ENCODE data around the gene AHSP. TPM values are rescaled to one million over a fixed set of nuclear protein-coding genes. Genes with fewer than 3 reads are reported as not detected.
"Not testable (repeated sequence)": the region's sequence is repeated elsewhere in the genome, so short reads cannot be mapped to it uniquely, and the experiment has no call there.

The AHSP gene
- polyA plus RNA-seq, 1 donor, result 11.8 TPM

DNA sequence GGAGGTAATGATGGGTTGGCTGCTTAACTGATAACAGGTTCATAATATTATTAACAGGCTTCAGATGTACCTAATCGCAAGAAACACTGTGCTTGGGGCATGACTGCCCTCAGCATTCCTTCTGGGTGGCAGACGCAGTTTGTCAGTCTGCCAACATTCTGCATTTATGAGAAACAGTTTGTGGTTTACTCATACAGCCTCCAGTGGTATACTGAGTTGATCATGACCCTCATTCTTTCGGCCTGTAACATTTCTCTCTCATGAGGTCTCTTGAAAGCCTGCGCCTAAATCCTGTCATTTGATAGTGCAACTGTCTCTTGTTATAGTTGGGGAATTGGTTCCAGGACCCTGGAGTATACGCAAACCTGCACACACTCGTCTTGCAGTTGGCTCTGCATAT is 14.6 kb upstream of the AHSP start:
- Histone ChIP-seq H3K4me3 (ENCODE audit: low read length) (no peak overlapping the region), H3K9me3 (ENCODE audit: control insufficient read depth, low read depth, low read length) (no peaks in the 10 kb centered on the region), H3K27me3 (ENCODE audit: control insufficient read depth, insufficient read depth, low read length) (no peaks in the 10 kb centered on the region), H3K36me3 (ENCODE audit: control insufficient read depth, insufficient read depth, low read length) (no peaks in the 10 kb centered on the region), H3K4me1 (ENCODE audit: control insufficient read depth, insufficient read depth, low read length) (peaks cover 9% of the 10 kb centered on the region), H3K27ac (ENCODE audit: low read length) (no peak overlapping the region)
- WGBS (ENCODE audit: insufficient coverage, low lambda C conversion rate), result no CpG with 5 or more reads among the region's 6 CpGs
- DNase-seq, result no peak

- Histone ChIP-seq H3K4me1 (ENCODE audit: control insufficient read depth, insufficient read depth, low read length) (peaks cover 9% of the 10 kb centered on the region), H3K36me3 (ENCODE audit: control insufficient read depth, insufficient read depth, low read length) (no peaks in the 10 kb centered on the region)
- no peak for DNase-seq
These were observed 13.8 kb upstream of the AHSP start for GRCh38 chr16:31513884-31514283.

DNA sequence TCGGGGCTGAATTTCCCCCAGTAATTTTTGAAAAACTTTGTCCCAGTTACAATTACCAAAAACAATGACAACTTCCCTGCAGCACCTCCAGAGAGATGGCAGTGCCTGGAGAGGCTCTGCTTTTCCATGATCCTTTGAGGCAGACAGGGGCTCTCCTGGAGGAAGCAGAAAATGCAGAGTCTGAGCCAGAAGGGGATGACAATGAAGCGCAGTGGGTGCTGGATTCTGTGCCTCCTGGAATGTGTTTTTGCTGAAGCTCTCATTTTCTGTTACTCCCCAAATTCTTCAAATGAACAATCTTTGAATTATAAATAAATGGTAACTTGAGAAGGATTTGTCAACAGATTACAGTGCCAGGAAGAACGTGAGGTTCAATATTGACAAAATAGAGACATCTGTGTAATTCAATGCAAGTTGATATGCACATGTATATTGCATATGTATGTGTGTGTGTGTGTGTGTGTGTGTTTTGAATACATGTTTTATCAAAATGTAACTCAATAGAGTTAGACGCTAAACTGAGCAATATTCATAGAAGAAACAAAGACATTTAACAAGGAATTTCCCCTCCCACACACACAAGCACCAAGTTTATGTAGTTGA is 9.8 kb upstream of the AHSP start:
- no peaks in the 10 kb centered on the region for H3K9me3 ChIP-seq (ENCODE audit: control insufficient read depth, low read depth, low read length)
- no peaks in the 10 kb centered on the region for H3K4me1 ChIP-seq (ENCODE audit: control insufficient read depth, insufficient read depth, low read length)
- no peak overlapping the region for H3K4me3 ChIP-seq (ENCODE audit: low read length)
- DNase-seq, result no peak
- no peaks in the 10 kb centered on the region for H3K27me3 ChIP-seq (ENCODE audit: control insufficient read depth, insufficient read depth, low read length)
- H3K36me3 ChIP-seq (ENCODE audit: control insufficient read depth, insufficient read depth, low read length), result no peaks in the 10 kb centered on the region
- no peak overlapping the region for H3K27ac ChIP-seq (ENCODE audit: low read length)
- no CpG with 5 or more reads among the region's 4 CpGs for WGBS (ENCODE audit: insufficient coverage, low lambda C conversion rate)

More at GRCh38 chr16:31513884-31514283, 13.8 kb upstream of the AHSP start:
- H3K27me3 ChIP-seq (ENCODE audit: control insufficient read depth, insufficient read depth, low read length), result no peaks in the 10 kb centered on the region
- H3K27ac ChIP-seq (ENCODE audit: low read length), result no peak overlapping the region
- no peak overlapping the region for H3K4me3 ChIP-seq (ENCODE audit: low read length)
- no peaks in the 10 kb centered on the region for H3K9me3 ChIP-seq (ENCODE audit: control insufficient read depth, low read depth, low read length)

DNA sequence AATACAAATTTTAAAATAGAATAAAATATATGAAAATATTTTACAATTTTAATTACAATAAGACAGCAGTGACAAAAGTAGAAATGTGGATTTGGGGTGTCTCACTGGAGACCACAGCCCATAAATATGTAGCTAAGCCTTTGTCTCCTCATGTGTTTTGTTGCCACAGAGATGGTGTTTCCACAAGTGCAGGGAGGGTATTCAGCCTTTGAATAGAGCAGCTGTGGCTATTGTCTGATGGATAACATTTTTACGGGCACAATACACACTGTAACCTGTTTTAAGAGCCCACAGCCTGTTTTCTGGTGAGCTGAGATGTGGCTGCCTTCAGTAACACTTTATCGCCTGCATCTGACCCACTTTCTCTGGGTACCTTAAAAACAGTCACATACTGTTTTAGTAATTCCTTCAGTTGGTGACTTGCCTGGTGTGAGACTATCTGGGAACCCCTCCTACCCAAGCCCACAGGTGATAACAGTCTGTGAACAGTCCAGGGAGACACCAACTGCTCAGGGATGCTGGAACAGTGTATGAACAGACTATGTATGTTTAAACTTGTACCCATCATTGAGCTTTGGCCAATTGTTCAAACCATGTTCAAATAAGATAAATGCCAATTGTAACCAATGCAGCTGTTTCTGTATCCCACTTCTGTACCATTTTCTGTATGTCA is 7.8 kb upstream of the AHSP start:
- Histone ChIP-seq H3K4me1 (ENCODE audit: control insufficient read depth, insufficient read depth, low read length) (no peaks in the 10 kb centered on the region), H3K36me3 (ENCODE audit: control insufficient read depth, insufficient read depth, low read length) (no peaks in the 10 kb centered on the region), H3K27ac (ENCODE audit: low read length) (no peak overlapping the region), H3K27me3 (ENCODE audit: control insufficient read depth, insufficient read depth, low read length) (no peaks in the 10 kb centered on the region), H3K4me3 (ENCODE audit: low read length) (no peak overlapping the region), H3K9me3 (ENCODE audit: control insufficient read depth, low read depth, low read length) (no peaks in the 10 kb centered on the region)
- WGBS (ENCODE audit: insufficient coverage, low lambda C conversion rate), result 100% methylated on average over 1 of the region's 2 CpGs
- no peak for DNase-seq

DNA sequence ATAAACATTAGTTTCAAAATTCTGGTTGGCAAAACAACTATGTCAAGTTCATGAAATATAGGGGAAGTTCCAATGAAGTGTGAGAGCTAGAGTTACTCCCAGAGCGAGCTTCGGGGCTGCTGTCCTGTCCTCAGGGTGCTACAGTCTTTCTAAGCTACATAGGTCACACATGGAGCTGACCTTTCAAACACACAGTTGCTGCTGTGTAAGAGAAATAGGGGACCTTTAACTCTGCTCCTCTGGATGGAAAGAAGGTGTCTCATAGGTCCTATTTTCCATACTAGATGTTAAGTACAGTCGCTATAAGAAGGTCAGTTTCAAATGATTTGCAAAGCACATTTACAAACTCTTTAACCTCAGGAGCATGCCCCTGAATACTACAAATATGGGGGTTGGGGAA is 6.3 kb upstream of the AHSP start:
- Histone ChIP-seq H3K36me3 (ENCODE audit: control insufficient read depth, insufficient read depth, low read length) (no peaks in the 10 kb centered on the region), H3K27me3 (ENCODE audit: control insufficient read depth, insufficient read depth, low read length) (no peaks in the 10 kb centered on the region), H3K27ac (ENCODE audit: low read length) (no peak overlapping the region), H3K4me1 (ENCODE audit: control insufficient read depth, insufficient read depth, low read length) (no peaks in the 10 kb centered on the region), H3K4me3 (ENCODE audit: low read length) (no peak overlapping the region), H3K9me3 (ENCODE audit: control insufficient read depth, low read depth, low read length) (no peaks in the 10 kb centered on the region)
- DNase-seq, result no peak
- no CpG with 5 or more reads among the region's 3 CpGs for WGBS (ENCODE audit: insufficient coverage, low lambda C conversion rate)

- no peaks in the 10 kb centered on the region for H3K27me3 ChIP-seq (ENCODE audit: control insufficient read depth, insufficient read depth, low read length)
- DNase-seq, result no peak
- WGBS (ENCODE audit: insufficient coverage, low lambda C conversion rate), result no CpG with 5 or more reads among the region's 6 CpGs
These were observed 5.6 kb upstream of the AHSP start for GRCh38 chr16:31522071-31522470.

GRCh38 chr16:31523768-31524167 is 3.9 kb upstream of the AHSP start:
- no CpG with 5 or more reads among the region's 6 CpGs for WGBS (ENCODE audit: insufficient coverage, low lambda C conversion rate)
- peaks cover 16% of the 10 kb centered on the region for H3K27me3 ChIP-seq (ENCODE audit: control insufficient read depth, insufficient read depth, low read length)
- not testable (repeated sequence) for DNase-seq; H3K9me3 ChIP-seq (ENCODE audit: control insufficient read depth, low read depth, low read length); H3K36me3 ChIP-seq (ENCODE audit: control insufficient read depth, insufficient read depth, low read length); H3K4me3 ChIP-seq (ENCODE audit: low read length); H3K27ac ChIP-seq (ENCODE audit: low read length); H3K4me1 ChIP-seq (ENCODE audit: control insufficient read depth, insufficient read depth, low read length)

More at GRCh38 chr16:31522071-31522470, 5.6 kb upstream of the AHSP start:
- Histone ChIP-seq H3K9me3 (ENCODE audit: control insufficient read depth, low read depth, low read length) (no peaks in the 10 kb centered on the region), H3K4me1 (ENCODE audit: control insufficient read depth, insufficient read depth, low read length) (no peaks in the 10 kb centered on the region), H3K4me3 (ENCODE audit: low read length) (no peak overlapping the region), H3K27ac (ENCODE audit: low read length) (no peak overlapping the region), H3K36me3 (ENCODE audit: control insufficient read depth, insufficient read depth, low read length) (no peaks in the 10 kb centered on the region)

- WGBS (ENCODE audit: insufficient coverage, low lambda C conversion rate), result no CpG with 5 or more reads among the region's 3 CpGs
- Histone ChIP-seq H3K4me1 (ENCODE audit: control insufficient read depth, insufficient read depth, low read length) (peaks cover 4% of the 10 kb centered on the region), H3K36me3 (ENCODE audit: control insufficient read depth, insufficient read depth, low read length) (no peaks in the 10 kb centered on the region), H3K27me3 (ENCODE audit: control insufficient read depth, insufficient read depth, low read length) (peaks cover 28% of the 10 kb centered on the region), H3K9me3 (ENCODE audit: control insufficient read depth, low read depth, low read length) (no peaks in the 10 kb centered on the region), H3K27ac (ENCODE audit: low read length) (no peak overlapping the region), H3K4me3 (ENCODE audit: low read length) (no peak overlapping the region)
- no peak for DNase-seq
These were observed 2.6 kb upstream of the AHSP start for GRCh38 chr16:31525113-31525512.

DNA sequence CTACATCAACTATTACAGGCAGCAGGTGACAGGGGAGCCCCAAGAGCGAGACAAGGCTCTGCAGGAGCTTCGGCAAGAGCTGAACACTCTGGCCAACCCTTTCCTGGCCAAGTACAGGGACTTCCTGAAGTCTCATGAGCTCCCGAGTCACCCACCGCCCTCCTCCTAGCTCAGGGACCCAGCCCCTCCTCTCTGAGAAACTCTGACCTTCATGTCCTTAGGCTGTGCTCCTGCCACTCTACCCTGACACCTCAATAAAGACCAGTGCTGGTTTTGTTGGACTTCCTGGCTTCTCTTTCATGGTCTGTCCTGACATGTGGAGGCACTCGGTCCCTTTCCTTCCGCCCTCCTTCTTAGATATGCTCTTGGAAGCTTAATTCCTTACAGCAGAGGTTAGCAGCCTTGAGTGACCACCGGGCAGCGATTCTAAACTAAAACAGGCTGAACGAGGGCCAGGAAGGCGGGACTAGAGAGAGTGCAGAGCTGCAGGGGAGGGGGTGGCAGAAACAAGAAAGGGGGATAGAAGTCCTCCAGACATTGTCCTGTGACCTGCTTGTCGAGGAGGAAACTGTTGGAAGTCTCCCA is 915 bp downstream of the AHSP start:
- WGBS (ENCODE audit: insufficient coverage, low lambda C conversion rate), result 5% methylated on average over 4 of the region's 11 CpGs
- Histone ChIP-seq H3K27me3 (ENCODE audit: control insufficient read depth, insufficient read depth, low read length) (peaks cover 39% of the 10 kb centered on the region), H3K36me3 (ENCODE audit: control insufficient read depth, insufficient read depth, low read length) (no peaks in the 10 kb centered on the region), H3K9me3 (ENCODE audit: control insufficient read depth, low read depth, low read length) (no peaks in the 10 kb centered on the region), H3K27ac (ENCODE audit: low read length) (no peak overlapping the region), H3K4me1 (ENCODE audit: control insufficient read depth, insufficient read depth, low read length) (peaks cover 4% of the 10 kb centered on the region), H3K4me3 (ENCODE audit: low read length) (no peak overlapping the region)
- no peak for DNase-seq

GRCh38 chr16:31529108-31529936 is 1.6 kb downstream of the AHSP start:
- Histone ChIP-seq H3K36me3 (ENCODE audit: control insufficient read depth, insufficient read depth, low read length) (no peaks in the 10 kb centered on the region), H3K9me3 (ENCODE audit: control insufficient read depth, low read depth, low read length) (no peaks in the 10 kb centered on the region), H3K27ac (ENCODE audit: low read length) (no peak overlapping the region), H3K4me3 (ENCODE audit: low read length) (peak overlapping the region; percentile 21), H3K4me1 (ENCODE audit: control insufficient read depth, insufficient read depth, low read length) (peaks cover 4% of the 10 kb centered on the region), H3K27me3 (ENCODE audit: control insufficient read depth, insufficient read depth, low read length) (peaks cover 39% of the 10 kb centered on the region)
- DNase-seq, result no peak
- WGBS (ENCODE audit: insufficient coverage, low lambda C conversion rate), result no CpG with 5 or more reads among the region's 52 CpGs
